HG03060 (cell line): ENCODE results near the gene NUTM2G.
"Not testable (repeated sequence)": the region's sequence is repeated elsewhere in the genome, so short reads cannot be mapped to it uniquely, and the experiment has no call there.

Experiments used
- ATAC-seq: cut with Tn5 transposase; IDR thresholded peaks from one replicate; pipeline ENCODE4 v1.9.1; 2021; ENCODE audit warnings: low read depth, moderate number of reproducible peaks; ENCODE audit not compliant: unreplicated experiment

NUTM2G gene, protein sequence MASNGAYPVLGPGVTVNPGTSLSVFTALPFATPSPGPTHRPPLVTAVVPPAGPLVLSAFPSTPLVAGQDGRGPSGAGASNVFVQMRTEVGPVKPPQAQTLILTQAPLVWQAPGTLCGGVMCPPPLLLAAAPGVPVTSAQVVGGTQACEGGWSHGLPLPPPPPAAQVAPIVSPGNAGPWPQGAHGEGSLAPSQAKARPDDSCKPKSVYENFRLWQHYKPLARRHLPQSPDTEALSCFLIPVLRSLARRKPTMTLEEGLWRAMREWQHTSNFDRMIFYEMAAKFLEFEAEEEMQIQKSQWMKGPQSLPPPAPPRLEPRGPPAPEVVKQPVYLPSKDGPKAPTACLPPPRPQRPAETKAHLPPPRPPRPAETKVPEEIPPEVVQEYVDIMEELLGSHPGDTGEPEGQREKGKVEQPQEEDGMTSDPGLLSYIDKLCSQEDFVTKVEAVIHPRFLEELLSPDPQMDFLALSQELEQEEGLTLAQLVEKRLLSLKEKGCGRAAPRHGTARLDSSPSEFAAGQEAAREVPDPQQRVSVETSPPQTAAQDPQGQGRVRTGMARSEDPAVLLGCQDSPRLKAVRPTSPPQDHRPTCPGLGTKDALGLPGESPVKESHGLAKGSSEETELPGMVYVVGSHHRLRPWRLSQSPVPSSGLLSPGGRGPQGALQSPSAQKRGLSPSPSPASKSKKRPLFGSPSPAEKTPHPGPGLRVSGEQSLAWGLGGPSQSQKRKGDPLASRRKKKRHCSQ

DNA sequence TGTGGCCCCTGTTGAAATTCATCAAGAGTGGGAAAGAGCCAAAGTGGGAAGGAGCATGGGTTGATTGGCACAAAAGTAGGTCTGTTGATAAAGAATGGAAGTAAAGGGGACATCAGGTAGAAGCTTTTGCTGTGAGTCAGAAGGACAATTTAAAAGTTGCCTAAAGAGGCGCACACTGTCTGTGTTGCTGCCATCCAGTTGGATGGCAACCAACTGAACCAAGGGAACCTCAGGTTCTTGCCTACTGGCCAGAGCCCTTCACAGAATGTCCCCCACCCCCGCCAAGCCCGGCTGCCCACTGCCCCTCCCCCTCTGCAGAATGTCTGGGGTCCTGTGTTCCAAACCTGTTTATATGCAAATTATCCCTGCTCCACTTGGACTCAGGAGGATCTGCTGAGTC, at the start of gene NUTM2G:
Gene NUTM2G, plus strand, starts transcription at position 301 of the 400 bp plus-strand sequence. CDS start 182 bp downstream, outside the sequence.
- ATAC-seq, result not testable (repeated sequence)

DNA sequence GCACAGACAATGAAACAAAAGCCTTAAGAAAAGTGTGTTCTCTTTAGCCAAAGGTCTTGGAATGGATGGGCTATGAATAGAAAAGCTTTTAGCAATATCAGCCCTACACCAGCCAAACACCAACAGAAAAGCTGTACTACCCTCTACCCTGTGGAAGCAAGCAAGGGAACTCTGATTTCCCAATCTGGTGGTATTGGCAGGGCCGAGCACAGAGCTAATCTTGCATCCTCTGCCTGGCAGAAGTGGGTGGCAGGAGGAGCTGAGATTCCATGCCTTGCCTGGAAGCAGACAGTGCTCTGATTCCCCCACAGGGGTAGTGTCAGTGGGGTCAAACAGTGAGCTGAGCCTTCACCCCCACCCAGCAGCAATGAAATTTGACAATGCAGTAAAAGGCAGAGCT, 44.7 kb upstream of the NUTM2G start:
- ATAC-seq, result no peak

DNA sequence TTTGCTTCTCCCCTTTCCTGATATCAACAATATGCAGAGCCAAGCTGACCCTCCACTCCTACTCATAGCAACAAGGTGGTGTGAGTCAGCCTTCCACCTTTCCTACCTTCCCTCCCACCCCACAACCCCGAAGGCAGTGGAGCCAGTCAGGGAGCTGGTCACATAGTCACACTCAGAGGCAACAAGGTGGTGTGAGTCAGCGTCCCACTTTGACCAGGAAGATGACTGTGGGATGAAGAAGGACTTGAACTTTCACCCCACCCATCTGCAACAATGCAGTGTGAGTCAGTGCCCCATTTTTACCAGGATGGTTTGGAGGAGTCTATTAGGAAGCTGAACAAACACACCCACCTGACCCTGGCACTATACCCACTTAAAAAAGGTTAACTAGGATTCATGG, 44.2 kb upstream of the NUTM2G start:
- no peak for ATAC-seq

DNA sequence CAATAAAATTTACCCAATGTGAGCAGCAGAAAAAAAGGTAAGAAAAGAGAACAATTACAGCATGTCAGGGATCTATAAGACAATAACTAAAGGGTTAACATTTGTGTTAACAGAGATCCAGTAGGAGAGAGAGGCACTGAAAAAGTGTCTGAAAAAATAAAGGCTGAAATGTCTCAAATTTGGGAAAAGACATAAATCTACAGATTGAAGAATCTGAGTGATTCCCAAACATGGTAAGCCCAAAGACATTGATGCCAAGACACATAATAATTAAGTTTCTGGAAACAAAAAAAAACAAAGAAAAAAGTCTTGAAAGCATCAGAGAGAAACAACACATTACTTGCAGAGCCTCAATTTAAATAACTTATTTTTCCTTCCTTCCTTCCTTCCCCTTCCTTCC, 43.2 kb upstream of the NUTM2G start:
- no peak for ATAC-seq

DNA sequence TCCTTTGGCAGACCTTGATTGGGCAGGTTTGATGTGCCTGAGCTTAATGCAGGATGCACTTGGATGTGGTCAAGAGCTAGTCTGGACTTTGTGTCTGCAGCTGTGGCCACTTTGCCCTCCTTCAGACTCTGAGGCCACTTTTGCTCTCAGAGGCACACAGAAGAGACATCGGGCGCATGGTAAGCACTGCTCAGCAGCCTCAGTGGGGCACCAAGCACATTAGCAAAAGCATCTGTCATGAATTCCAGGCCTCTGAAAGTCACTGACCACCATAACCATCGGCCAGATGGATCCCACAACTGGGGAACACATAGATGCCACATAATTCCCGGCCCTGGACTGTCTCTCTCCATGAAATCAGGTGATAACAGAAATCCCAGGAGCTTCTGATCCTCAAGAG, 40.1 kb upstream of the NUTM2G start:
- no peak for ATAC-seq

DNA sequence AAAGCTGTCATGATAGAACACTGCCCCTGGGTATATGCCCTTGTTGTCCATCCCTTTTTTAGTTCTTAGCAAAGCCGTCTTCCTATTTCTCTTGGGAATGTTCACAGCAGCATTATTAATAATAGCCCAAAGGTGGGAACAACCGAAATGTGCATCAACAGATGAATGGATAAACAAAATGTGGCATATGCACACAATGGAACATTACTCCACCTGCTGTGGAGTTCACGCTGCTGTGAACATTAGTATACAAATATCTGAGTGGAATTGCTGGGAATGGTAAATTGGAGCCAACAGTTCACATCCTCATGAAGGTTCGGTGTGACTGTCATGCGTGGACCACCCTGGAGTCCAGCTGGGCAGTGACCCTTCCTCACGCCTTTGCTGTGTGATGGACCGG, 36.5 kb upstream of the NUTM2G start:
- ATAC-seq, result no peak

DNA sequence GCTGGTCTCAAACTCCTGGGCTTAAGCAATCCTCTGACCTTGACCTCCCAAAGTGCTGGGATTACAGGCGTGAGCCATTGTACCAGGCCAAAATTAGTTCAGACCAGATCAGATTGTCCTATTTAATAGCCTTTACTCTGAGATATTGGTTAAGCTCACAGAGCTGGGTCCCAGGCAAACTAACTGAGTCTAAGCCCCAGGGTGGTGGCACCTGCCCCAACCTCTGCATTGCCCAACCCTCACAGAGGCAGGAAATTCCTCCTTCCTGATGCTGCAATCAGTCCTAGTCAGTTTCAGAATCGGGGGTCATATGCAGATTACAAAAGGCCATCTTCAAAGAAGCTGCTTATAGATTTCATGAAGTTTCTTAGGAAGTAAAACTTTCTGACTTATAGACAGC, 28.6 kb upstream of the NUTM2G start:
- ATAC-seq, result not testable (repeated sequence)

DNA sequence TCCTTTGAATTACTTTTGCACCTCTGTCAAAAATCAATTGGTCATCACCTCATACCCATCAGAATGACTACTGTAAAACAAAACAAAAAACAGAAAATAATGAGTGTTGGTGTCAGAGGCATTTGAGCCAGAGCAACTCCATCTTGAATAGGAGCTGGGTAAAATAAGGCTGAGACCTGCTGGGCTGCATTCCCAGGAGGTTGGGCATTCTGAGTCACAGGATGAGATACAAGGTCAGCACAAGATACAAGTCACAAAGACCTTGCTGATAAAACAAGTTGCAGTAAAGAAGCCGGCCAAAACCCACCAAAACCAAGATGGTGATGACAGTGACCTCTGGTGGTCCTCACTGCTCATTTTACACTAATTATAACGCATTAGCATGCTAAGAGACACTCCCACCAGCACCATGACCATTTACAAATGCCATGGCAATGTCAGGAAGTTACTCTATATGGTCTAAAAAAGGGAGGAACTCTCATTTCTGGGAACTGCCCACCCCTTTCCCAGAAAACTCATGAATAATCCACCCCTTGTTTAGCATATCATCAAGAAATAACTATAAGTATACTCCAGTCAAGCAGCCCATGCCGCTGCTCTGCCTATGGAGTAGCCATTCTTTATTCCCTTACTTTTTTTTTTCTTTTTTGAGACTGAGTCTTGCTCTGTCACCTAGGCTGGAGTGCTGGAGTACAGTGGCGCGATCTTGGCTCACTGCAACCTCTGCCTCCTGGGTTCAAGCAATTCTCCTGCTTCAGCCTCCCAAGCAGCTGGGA, 23.5 kb upstream of the NUTM2G start:
- not testable (repeated sequence) for ATAC-seq

DNA sequence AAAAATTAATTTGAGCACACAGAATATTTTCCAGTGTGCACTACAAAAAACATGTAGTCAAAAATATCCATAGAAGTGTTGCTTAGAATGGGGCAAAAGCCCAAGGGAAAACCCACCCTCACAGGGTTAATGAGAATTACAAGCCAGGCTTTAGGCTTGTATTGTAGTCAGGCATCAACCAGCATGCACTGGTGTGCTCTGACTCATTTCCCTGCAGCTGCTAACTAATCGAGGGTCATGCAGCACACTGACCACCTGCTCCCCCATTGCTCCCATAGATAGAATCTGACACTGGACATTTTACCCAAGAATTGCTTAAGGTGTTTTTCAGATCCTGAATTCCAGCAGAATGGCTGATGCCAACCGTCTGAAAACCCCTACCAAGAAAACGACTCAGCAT, 20.2 kb upstream of the NUTM2G start:
- not testable (repeated sequence) for ATAC-seq

DNA sequence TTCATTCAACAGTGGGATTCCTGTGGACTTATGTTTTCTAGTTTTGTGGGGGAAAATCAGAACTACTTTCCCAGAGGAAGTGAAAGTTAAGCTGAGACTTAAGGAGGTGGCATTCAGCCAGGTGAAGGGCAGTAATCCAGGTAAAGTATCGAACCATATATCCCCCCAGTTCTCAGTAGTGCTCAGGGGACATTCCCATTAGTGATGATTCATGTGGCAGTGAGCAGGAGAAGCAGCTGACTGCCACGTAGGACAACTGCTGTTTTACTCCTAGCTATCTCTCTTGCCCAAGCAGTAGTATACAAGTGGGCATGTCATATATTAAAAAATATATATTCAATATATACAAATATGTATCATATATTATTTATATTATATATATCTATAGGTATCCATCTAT, 13.1 kb upstream of the NUTM2G start:
- ATAC-seq, result not testable (repeated sequence)

DNA sequence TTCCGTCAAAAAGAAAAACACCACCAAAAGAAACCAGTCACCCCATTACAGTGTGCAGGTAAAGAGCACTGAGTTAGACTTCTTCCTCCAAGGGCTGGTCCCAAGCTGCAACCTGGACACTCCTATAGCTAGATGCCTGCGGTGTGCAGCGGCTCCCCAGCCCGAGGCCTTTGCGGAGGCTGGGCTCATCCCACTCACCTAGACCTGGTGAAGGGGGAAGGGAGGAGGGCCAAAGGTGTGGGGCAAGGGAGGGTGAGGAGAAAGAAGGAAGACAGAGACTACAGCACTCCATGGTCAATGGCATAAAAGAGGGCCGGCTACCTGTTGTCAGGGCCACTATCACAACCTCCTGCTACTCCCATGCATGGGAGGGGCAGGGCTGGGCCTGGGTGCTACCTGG, 12.1 kb upstream of the NUTM2G start:
- ATAC-seq, result not testable (repeated sequence)

DNA sequence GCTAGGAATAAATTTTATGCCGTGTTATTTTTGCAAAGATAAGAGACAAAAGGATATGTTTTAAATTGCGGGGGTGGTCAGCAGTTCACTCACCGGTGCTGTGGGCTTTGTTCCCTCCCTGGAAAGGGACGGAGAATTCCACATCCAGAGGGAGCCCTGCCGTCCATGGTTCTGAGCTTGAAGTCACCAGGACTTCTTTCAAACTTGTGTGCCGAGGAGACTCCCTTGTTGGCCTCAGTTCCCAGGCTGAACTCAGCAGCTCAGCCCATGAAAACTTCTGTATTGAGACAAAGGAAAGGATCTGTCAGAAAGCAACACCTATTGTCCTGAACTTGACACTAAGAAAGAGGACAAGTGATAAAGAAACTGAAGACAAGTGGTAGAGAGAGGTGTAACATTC, 10.1 kb upstream of the NUTM2G start:
- not testable (repeated sequence) for ATAC-seq

DNA sequence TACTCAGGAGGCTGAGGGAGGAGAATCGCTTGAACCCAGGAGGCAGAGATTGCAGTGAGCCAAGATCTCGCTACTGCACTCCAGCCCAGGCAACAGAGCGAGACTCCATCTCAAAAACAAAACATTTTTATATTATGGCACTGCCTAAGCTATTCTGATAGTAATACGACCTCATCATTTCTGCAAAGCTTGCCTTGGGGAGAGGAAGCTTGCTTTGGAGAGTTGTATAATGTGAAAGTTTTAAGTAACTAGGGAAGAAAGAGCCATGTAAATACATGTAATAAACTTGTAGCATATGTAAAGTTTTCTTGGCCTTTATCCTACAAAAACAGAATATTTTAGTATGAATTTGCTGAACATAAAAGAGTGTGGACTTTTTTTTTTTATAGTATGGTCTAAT, 7.8 kb upstream of the NUTM2G start:
- ATAC-seq, result not testable (repeated sequence)

DNA sequence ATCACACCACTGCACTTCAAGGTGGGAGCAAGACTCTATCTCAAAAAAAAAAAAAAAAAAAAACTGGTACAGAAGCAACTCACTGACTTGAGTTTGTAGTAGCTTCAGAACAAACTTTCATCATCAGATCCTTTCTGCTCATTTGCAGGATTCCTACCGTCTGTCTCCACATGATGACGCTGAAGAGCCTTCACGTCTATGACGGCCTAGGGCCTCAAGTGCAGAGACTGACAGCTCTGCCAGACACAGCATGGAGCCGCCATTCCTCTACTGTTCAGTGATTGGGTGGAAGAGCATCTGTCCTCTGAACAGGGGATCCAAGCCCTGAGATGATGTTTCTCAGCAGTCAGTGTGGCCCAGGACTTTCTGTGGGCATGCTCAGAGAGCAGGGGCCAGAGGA, 3.1 kb upstream of the NUTM2G start:
- ATAC-seq, result not testable (repeated sequence)

DNA sequence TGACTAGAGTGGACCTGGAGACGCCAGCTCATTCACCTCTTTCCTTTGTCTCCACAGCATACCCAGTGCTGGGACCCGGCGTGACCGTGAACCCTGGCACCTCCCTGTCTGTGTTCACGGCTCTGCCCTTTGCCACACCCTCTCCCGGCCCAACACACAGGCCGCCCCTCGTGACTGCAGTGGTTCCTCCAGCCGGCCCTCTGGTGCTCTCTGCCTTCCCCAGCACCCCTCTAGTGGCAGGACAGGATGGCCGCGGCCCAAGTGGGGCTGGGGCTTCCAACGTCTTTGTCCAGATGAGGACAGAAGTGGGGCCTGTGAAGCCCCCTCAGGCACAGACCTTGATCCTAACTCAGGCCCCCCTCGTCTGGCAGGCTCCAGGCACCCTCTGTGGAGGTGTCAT, 3.0 kb downstream of the NUTM2G start:
- not testable (repeated sequence) for ATAC-seq

DNA sequence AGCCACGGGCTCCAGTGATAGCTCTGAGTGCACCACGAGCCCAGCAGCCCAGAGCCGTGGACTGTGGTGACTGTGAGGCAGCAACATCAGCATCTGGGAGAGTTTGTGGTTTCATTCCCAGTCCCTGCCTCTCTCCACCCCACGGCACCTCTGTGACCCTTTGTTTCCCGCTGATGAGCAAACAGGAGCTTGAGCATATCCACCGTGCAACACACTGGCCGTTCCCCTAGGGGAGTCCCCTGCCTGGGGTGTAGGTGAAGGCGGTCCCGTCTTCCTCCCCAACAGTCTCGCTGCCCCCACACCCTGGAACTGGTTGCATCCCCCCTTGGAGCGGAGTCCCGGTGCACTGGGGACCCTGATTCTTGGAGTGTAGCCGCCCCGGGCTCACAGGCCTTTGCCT, 5.5 kb downstream of the NUTM2G start:
- ATAC-seq, result not testable (repeated sequence)

DNA sequence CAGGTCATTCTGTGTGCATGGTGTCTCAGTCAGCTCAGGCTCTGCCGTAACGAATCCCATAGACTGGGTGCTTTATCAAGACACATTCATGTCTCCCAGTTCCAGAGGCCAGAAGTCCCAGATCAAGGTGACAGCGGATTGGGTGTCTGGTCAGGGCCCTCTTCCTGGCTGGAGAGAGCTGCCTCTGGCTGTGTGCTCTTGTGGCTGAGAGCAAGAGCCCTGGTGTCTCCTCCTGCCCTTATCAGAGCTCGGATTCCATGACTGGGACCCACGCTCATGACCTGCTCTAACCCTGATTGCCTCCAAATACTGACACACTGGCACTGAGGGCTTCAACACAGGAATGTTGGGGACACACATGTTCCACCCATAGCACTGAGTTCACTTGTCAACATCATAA, 6.1 kb downstream of the NUTM2G start:
- not testable (repeated sequence) for ATAC-seq

DNA sequence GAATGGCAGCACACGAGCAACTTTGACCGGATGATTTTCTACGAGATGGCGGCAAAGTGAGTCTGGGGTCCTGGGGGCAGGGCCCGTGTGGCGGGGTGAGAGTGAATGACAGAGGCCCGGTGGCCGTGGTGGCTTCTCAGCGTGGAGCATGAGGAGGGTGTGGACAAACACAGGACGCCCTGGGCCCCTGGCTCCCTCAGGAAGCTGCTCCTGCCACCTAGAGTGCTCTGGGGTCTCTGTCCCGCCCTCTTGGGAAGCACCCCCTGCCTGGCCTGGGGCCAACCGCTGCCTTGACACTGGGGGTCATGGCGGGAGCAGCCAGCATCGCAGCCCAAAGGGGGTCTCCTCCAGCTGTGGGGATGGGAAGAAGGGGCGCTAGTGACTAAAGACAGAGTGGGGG, 6.8 kb downstream of the NUTM2G start:
- not testable (repeated sequence) for ATAC-seq

DNA sequence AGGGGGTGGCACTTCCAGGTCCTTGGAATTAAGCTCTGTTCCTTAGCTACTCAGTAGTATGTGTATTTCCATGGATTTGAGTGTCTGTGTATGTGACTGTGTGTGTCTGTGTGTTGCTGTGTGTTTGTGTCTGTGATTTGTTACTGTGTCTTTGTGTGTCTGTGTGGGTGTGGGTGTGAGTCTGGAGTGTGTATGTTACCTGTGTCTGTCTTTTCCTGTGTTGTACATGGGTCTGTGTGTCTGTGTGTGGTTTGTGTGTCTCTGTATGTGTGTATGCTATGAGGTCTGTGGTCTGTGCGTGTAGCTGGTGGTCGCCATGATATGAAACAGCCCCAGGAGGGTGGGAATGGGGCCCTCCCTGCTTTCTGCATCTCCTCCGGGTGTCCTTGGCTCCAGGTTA, 8.8 kb downstream of the NUTM2G start:
- ATAC-seq, result not testable (repeated sequence)

DNA sequence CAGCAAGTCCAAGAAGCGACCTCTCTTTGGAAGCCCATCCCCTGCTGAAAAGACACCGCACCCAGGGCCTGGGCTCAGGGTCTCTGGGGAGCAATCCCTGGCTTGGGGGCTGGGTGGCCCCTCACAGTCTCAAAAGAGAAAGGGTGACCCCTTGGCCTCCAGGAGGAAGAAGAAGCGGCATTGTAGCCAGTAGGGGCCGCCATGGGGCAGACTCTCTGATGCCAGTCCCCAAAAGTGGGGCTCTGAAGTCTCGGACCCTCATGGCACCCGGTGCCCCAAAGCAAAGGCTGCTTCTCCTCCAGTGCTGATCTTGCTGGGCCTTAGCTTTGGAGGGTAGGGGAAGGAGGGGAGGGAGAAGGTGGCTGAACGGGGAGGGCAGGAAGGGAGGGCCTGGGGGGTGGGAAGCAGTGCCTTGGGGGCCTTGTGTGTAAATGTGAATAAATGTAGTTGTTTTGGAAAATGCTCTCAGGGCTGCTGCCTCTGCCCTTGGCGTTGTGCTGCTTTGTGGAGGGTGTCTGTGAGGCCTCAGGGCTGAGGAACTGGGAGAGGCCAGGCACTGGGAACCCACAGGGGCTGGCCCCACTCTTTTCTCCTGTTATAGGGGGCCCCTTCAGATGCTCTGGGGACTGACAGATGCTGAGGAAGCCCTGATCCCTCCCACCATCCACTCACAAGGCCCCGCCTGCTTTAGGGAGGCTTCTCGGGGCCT, 10.5 kb downstream of the NUTM2G start:
- not testable (repeated sequence) for ATAC-seq
